Stimulated activated naive B cell treated with anti-CD40 and anti-IgM and Interleukin-4, amounts not matched to agents 10 μg/mL and 1 μg/mL and 100 μg/mL, for 72 hours (primary cell): ENCODE results near the gene ITGB3BP.
"Not testable (repeated sequence)": the region's sequence is repeated elsewhere in the genome, so short reads cannot be mapped to it uniquely, and the experiment has no call there.

Experiments
- ATAC-seq, 2 donors: fragments of 150-1000 bp; cut with Tn5 transposase; replicated peaks; 2 replicates each; pipeline ENCODE4 v1.10.0; 2021; ENCODE audit warnings: moderate library complexity in 1 of 2
- DNase-seq: peaks from one replicate; pipeline ENCODE4 v3.0.0; 2021
- H3K27ac Mint-ChIP-seq: one replicate; pipeline ENCODE4 v1.8.0; 2022; ENCODE audit warnings: mild to moderate bottlenecking, mixed read lengths
- H3K27me3 Mint-ChIP-seq, 2 donors: one replicate each; pipeline ENCODE4 v1.8.0; 2022; ENCODE audit warnings: mixed read lengths in 2 of 2
- H3K36me3 Mint-ChIP-seq, 2 donors: one replicate each; pipeline ENCODE4 v1.8.0; 2022; ENCODE audit warnings: mixed read lengths in 2 of 2, mild to moderate bottlenecking in 1 of 2
- H3K4me1 Mint-ChIP-seq, 2 donors: one replicate each; pipeline ENCODE4 v1.8.0; 2022; ENCODE audit warnings: mixed read lengths in 2 of 2, mild to moderate bottlenecking in 1 of 2
- H3K4me3 Mint-ChIP-seq, 2 donors: one replicate each; pipeline ENCODE4 v1.8.0; 2022; ENCODE audit warnings: mild to moderate bottlenecking in 2 of 2, mixed read lengths in 2 of 2, moderate library complexity in 1 of 2
- H3K9me3 Mint-ChIP-seq, 2 donors: one replicate each; pipeline ENCODE4 v1.8.0; 2022; ENCODE audit warnings: mixed read lengths in 2 of 2, mild to moderate bottlenecking in 1 of 2

ITGB3BP gene

DNA sequence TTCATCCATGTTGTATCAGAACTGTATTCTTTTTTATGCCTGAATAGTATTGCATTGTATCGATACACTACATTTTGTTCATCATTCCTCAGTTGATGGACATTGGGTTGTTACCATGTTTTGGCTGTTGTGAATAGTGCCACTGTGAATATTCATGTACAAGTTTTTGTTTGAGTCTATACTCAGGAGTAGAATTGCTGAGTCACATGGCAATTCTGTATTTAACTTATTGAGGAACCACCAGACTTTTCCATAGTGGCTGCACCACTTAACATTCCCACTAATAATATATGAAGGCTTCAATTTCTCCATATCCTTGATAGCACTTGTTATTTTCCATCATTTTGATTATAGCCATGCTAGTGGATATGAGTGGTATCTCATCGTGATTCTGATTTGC lies 99.4 kb downstream of the ITGB3BP start:
- no peaks in the 10 kb centered on the region for H3K4me1 Mint-ChIP-seq
- H3K27ac Mint-ChIP-seq, result no peak overlapping the region
- ATAC-seq (no peak), DNase-seq (no peak)
- peaks cover 16 to 25% of the 10 kb centered on the region in 2 donors for H3K36me3 Mint-ChIP-seq
- H3K9me3 Mint-ChIP-seq, result no peaks in the 10 kb centered on the region
- H3K4me3 Mint-ChIP-seq, result no peak overlapping the region
- H3K27me3 Mint-ChIP-seq, result no peaks in the 10 kb centered on the region

DNA sequence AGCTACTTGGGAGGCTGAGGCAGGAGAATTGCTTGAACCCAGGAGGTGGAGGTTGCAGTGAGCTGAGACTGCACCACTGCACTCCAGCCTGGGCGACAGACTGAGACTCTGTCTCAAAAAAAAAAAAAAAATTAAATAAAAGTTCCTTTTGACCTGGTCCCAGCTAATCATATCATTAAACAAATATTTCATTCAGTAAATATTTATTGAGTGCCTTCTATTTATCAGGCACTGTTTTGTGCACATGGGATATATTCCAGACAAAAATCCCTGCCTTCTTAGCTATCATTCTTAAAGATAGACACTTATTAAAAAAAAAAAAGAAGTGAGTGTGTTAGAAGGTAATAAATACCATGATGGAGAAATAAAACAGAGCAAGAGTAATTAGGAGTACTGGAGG lies 102.3 kb downstream of the ITGB3BP start:
- not testable (repeated sequence) for H3K27ac Mint-ChIP-seq, DNase-seq, H3K4me1 Mint-ChIP-seq, H3K4me3 Mint-ChIP-seq, H3K9me3 Mint-ChIP-seq, H3K27me3 Mint-ChIP-seq, ATAC-seq
- peaks cover 26 to 38% of the 10 kb centered on the region in 2 donors for H3K36me3 Mint-ChIP-seq

DNA sequence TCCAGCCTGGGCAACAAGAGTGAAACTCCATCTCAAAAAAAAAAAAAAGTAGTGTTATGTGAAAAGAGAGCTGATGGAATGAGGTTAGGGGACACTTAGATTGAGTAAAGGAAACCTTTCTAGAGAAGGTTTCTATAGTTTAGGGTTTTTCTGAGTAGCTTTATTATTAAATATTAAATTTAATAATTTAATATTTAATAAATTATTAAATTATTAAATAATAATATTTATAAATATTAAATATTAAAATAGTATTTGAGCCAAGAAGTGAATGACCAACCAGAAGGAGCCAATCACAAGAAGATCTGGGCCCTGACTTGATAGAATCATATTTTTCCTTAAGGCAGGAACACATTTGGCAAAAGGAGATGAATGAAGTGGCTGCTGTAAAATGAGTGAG lies 104.9 kb downstream of the ITGB3BP start:
- H3K27me3 Mint-ChIP-seq, result no peaks in the 10 kb centered on the region
- DNase-seq (no peak), ATAC-seq (no peak)
- H3K9me3 Mint-ChIP-seq, result no peaks in the 10 kb centered on the region
- H3K4me1 Mint-ChIP-seq, result no peaks in the 10 kb centered on the region
- H3K36me3 Mint-ChIP-seq, result peaks cover 30 to 50% of the 10 kb centered on the region in 2 donors
- H3K4me3 Mint-ChIP-seq, result no peak overlapping the region
- no peak overlapping the region for H3K27ac Mint-ChIP-seq

DNA sequence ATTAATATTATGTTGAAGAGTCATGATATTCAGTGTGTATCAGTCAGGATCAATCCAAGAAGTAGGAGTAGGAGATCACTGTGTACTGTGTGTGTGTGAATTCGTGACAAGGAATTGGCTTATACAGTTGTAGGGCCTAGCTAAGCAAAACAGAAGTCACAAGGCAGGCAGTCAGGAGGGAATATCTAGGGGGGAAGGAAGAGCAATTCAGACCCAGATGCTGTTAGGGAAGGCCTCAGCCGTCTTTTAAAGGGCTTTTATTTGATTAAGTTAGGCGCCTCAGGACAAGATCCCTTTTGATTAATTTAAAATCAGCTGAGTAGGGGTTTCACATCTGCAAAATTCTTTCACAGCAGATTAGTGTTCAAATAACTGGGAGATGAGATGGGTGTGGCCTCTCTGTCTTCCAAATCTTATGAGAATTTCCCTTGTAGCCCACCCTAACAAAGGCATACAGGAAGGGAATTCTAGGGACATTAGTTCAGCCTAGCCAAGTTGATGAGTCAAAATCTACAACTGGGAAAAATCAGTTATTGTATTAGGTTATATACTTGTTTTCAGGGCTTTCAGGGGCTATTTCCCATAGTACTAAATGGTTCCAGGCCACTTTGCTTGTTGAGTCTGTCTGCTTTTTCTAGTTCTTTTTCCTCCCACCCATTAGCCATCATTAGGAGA lies 108.2 kb downstream of the ITGB3BP start:
- H3K27me3 Mint-ChIP-seq, result no peaks in the 10 kb centered on the region
- H3K36me3 Mint-ChIP-seq, result peaks cover 27 to 44% of the 10 kb centered on the region in 2 donors
- no peaks in the 10 kb centered on the region for H3K4me1 Mint-ChIP-seq
- H3K9me3 Mint-ChIP-seq, result no peaks in the 10 kb centered on the region
- no peak for DNase-seq
- H3K27ac Mint-ChIP-seq, result no peak overlapping the region
- no peak for ATAC-seq
- H3K4me3 Mint-ChIP-seq, result no peak overlapping the region

DNA sequence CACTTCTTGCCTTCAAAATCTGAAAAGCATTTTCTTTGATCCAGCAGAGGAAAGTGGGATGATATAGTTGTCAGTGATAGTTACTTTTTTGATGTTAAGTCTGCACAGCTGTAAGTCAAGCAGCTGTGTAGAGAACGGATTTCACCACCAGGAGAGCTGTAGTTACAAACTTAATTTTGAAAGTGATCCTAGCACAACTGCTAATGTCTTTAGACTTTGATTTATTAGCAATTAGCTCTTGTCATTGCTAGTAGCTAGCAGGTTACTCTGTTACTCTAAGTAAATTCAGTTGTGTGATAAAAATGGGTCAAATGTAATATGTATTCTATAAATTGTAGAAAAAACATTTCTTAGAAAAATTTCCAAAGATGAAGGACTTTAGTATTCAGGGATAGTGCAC lies 109.6 kb downstream of the ITGB3BP start:
- no peaks in the 10 kb centered on the region for H3K4me1 Mint-ChIP-seq
- no peak for ATAC-seq
- DNase-seq, result no peak
- H3K27ac Mint-ChIP-seq, result no peak overlapping the region
- H3K9me3 Mint-ChIP-seq, result no peaks in the 10 kb centered on the region
- H3K4me3 Mint-ChIP-seq, result no peak overlapping the region
- peaks cover 26 to 39% of the 10 kb centered on the region in 2 donors for H3K36me3 Mint-ChIP-seq
- H3K27me3 Mint-ChIP-seq, result no peaks in the 10 kb centered on the region

DNA sequence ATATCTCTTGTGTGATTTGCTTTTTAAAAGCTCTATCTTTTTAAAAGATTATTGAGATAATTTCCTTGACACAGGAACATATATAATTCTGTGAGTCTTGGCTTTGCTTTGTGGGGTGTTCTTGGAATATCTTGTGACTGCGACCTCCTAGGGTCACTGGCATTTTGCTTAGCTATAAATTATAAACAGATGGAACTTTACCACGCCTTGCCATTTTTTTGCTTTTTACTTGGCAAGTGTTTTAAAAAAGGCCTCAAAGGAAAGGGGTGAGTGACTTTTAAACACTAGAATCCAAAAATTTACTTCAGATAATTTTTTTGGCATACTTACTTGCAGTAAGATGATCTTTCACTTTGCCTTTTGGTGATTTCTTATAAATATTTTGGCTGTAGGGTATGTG lies 112.0 kb downstream of the ITGB3BP start:
- no peak for ATAC-seq

DNA sequence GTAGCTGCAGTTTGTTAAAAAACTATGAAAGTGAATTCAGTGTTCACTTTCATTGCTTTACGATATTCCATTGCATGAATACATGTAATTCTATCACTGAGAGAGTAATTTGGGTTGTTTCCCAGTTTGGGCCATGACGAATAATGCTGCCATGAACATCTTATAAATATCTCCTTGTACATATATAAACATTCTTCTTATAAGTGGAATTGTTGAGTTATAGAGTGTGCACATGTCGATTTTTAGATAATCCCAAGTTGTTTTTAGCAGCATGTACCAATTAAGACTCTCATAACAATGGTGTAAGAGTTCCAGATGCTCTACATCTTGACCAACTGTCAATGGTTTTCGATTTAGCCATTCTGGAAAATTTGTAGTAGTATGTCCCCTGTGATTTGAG lies 114.7 kb downstream of the ITGB3BP start:
- no peak overlapping the region for H3K4me3 Mint-ChIP-seq
- no peaks in the 10 kb centered on the region for H3K27me3 Mint-ChIP-seq
- ATAC-seq (no peak), DNase-seq (no peak)
- H3K36me3 Mint-ChIP-seq, result peaks cover 20% of the 10 kb centered on the region in 2 donors
- no peaks in the 10 kb centered on the region for H3K9me3 Mint-ChIP-seq
- no peak overlapping the region for H3K27ac Mint-ChIP-seq
- H3K4me1 Mint-ChIP-seq, result no peaks in the 10 kb centered on the region

More for the DNA sequence above, 112.0 kb downstream of the ITGB3BP start:
- Mint-ChIP-seq H3K27me3 (no peaks in the 10 kb centered on the region), H3K36me3 (peaks cover 18 to 27% of the 10 kb centered on the region in 2 donors), H3K4me1 (no peaks in the 10 kb centered on the region), H3K27ac (no peak overlapping the region), H3K9me3 (no peaks in the 10 kb centered on the region), H3K4me3 (no peak overlapping the region)
- no peak for DNase-seq

DNA sequence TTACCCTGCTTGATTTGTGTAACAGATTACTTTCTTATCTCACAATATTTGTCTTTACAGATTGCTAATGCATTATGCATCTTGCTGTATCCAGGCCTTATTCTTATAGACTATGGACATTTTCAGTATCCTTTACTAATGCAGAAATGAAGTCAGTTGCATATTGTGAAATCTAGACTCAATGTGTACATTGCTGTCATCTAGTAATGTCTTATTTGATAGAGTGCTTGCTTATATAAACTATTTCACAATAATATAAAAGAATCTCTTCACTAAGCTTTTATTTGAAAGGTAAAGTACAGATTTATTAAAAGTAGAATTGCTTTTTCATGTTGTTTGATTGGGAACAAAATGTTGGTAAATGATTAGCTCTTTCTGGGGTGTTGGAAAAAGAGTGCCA lies 116.0 kb downstream of the ITGB3BP start:
- peaks cover 14 to 16% of the 10 kb centered on the region in 2 donors for H3K36me3 Mint-ChIP-seq

DNA sequence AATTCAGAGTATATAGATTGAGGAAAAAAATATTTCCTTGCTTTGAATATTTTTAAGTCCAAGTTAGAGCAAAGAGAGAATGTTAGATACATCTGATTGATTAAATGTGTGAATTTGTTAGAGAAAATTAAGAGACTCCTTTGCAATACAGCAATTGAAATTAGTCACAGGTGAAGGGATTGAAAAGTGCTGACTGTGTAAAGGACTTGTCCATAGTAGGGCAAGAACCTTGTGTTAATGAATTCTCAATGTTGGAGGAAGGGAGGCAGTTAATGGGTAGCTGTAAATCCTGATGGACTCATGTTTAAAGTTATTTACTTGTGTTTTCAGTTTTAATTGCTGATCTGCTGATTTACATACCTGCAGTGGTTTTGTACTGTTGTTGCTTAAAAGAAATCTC lies 117.0 kb downstream of the ITGB3BP start:
- Mint-ChIP-seq H3K4me3 (no peak overlapping the region), H3K36me3 (peaks cover 10 to 11% of the 10 kb centered on the region in 2 donors), H3K9me3 (no peaks in the 10 kb centered on the region), H3K27ac (no peak overlapping the region), H3K27me3 (no peaks in the 10 kb centered on the region), H3K4me1 (no peaks in the 10 kb centered on the region)
- ATAC-seq (no peak), DNase-seq (no peak)

More for the DNA sequence above, 116.0 kb downstream of the ITGB3BP start:
- Mint-ChIP-seq H3K27me3 (no peaks in the 10 kb centered on the region), H3K9me3 (no peaks in the 10 kb centered on the region), H3K4me3 (no peak overlapping the region), H3K27ac (no peak overlapping the region), H3K4me1 (no peaks in the 10 kb centered on the region)
- ATAC-seq (no peak), DNase-seq (no peak)

DNA sequence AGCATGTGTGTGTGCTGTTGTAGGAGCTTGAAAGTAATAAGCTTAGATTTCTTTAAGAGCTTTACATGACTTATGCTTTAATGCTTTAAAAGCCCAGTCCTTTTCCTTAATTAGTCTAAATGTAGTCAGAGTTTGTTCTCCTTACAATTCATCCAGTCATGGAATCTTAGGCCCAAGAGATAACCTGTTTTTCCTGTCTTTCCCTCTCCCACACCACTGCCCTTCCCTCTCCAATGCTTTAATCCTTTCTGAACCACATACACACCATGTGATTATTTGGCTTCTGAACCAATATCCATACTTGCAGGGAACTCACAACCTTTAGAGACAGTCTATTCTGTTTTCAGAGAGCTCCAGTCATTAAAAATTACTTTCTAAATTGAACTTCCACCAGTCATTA lies 118.0 kb downstream of the ITGB3BP start:
- no peak overlapping the region for H3K4me3 Mint-ChIP-seq

DNA sequence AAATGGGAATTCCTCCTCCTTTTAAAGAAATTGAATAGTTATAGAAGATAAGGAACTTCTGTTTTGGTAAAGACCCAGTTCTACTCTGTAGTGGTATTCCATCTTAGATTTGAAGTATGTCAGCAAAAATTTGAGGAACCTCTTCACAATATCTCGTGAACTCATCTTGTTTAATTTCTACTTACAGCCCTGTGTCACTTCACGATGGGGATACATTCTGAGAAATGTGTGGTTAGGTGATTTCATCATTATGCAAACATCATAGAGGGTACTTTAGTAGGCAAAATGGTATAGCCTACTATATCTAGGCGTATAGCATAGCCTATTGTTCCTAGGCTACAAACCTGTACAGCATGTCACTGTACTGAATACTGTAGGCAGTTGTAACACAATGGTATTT lies 119.6 kb downstream of the ITGB3BP start:
- H3K4me1 Mint-ChIP-seq, result no peaks in the 10 kb centered on the region
- ATAC-seq (no peak), DNase-seq (no peak)
- H3K9me3 Mint-ChIP-seq, result no peaks in the 10 kb centered on the region
- H3K27me3 Mint-ChIP-seq, result no peaks in the 10 kb centered on the region
- H3K27ac Mint-ChIP-seq, result no peak overlapping the region
- no peak overlapping the region for H3K4me3 Mint-ChIP-seq
- H3K36me3 Mint-ChIP-seq, result peaks cover 13 to 18% of the 10 kb centered on the region in 2 donors

More for the DNA sequence above, 118.0 kb downstream of the ITGB3BP start:
- H3K36me3 Mint-ChIP-seq, result peaks cover 11 to 14% of the 10 kb centered on the region in 2 donors
- H3K4me1 Mint-ChIP-seq, result no peaks in the 10 kb centered on the region
- H3K27me3 Mint-ChIP-seq, result no peaks in the 10 kb centered on the region
- DNase-seq, result no peak
- H3K9me3 Mint-ChIP-seq, result no peaks in the 10 kb centered on the region
- H3K27ac Mint-ChIP-seq, result no peak overlapping the region
- ATAC-seq, result no peak

DNA sequence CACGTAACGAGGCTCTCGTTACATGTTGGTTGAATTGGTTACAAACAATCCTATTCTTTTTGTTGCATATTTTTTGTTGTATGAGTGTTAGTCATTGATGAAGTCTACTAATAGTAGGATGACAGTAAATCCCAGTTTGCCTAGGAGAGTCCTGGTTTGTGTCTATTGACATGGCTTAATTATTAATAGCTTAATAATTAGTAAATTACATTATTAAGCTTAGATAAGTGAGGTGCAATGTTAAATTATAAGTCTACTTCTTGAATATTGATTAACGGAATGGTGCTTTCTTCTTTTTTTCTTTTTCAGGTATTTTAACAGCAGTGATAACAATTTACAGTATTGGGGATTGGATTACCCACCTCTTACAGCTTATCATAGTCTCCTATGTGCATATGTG lies 121.1 kb downstream of the ITGB3BP start:
- no peak for DNase-seq
- Mint-ChIP-seq H3K36me3 (peaks cover 12 to 18% of the 10 kb centered on the region in 2 donors), H3K9me3 (no peaks in the 10 kb centered on the region), H3K4me3 (no peak overlapping the region), H3K4me1 (no peaks in the 10 kb centered on the region), H3K27me3 (no peaks in the 10 kb centered on the region), H3K27ac (no peak overlapping the region)
- no peak for ATAC-seq
